Osteocyte (in vitro differentiated cells): Measurements from ENCODE around the gene DYNC1I1. TPM values are rescaled to one million over a fixed set of nuclear protein-coding genes. Genes with fewer than 3 reads are reported as not detected.

Source experiments
- DNase-seq: peaks from one replicate; pipeline ENCODE4 v3.0.0; 2021; ENCODE audit warnings: mixed read lengths; ENCODE audit not compliant: unreplicated experiment; ENCODE audit errors: extremely low spot score
- H3K27ac Mint-ChIP-seq: one replicate; pipeline ENCODE4 v1.8.0; 2021; ENCODE audit warnings: mild to moderate bottlenecking, mixed read lengths; ENCODE audit not compliant: unreplicated experiment
- H3K27me3 Mint-ChIP-seq: one replicate; pipeline ENCODE4 v1.8.0; 2021; ENCODE audit warnings: mixed read lengths; ENCODE audit not compliant: unreplicated experiment
- H3K36me3 Mint-ChIP-seq: one replicate; pipeline ENCODE4 v1.8.0; 2021; ENCODE audit warnings: mixed read lengths; ENCODE audit not compliant: unreplicated experiment
- H3K4me1 Mint-ChIP-seq: one replicate; pipeline ENCODE4 v1.8.0; 2021; ENCODE audit warnings: mixed read lengths; ENCODE audit not compliant: unreplicated experiment
- H3K4me3 Mint-ChIP-seq: one replicate; pipeline ENCODE4 v1.8.0; 2021; ENCODE audit warnings: mild to moderate bottlenecking, moderate library complexity, mixed read lengths; ENCODE audit not compliant: unreplicated experiment
- H3K9me3 Mint-ChIP-seq: one replicate; pipeline ENCODE4 v1.8.0; 2021; ENCODE audit warnings: mixed read lengths; ENCODE audit not compliant: unreplicated experiment
- total RNA-seq: library from RNA; stranded (reverse); gene quantifications from 2 replicates; pipeline ENCODE4 v1.2.1, GENCODE V29; 2021
- TF ChIP-seq, protein P1 (sequence below): fragments of 200-600 bp; sonication (generic); IDR thresholded peaks from 2 replicates; pipeline ENCODE4 v1.5.0; 2021; ENCODE audit warnings: antibody characterized with exemption, mild to moderate bottlenecking, moderate library complexity

The DYNC1I1 gene
- total RNA-seq, 1 donor from 2014 or later: 43.3 TPM

DNA sequence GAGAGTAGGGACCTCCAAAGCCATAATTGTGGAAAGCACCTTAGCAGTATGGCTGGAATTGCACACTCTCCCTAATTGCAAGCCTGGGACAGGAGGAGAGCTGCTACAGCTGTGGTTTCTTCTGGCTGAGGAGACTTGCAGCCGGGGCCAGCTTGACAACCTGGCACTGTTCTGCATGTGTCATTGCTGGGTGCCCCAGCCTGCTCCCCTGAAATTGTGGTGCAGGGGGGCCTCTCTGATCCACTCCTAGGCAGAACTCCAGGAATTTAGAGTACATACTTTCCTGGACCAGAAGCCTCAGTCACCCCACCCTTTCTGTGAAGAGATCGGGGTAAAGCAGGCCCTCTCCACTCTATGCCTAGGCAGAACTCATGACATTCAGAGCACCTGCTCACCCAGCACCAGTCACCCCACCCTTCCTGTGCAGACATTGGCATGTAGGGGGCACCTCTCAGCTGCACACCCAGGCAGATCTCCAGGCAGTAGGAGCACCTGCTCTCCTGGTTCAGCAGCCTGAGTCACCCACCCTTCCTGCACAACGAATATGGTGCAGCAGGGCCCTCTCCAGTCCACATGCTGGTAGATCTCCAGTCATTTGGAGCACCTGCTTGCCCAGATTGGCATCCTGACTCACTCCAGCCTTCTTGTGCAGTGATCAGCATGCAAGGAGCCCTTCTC lies 34.4 kb upstream of the DYNC1I1 start:
- peaks cover 13% of the 10 kb centered on the region for H3K27me3 Mint-ChIP-seq
- no peak for DNase-seq
- no peaks in the 10 kb centered on the region for H3K9me3 Mint-ChIP-seq
- H3K4me3 Mint-ChIP-seq: no peak overlapping the region
- H3K4me1 Mint-ChIP-seq: no peaks in the 10 kb centered on the region
- no peaks in the 10 kb centered on the region for H3K36me3 Mint-ChIP-seq
- TF ChIP-seq, protein P1, sequence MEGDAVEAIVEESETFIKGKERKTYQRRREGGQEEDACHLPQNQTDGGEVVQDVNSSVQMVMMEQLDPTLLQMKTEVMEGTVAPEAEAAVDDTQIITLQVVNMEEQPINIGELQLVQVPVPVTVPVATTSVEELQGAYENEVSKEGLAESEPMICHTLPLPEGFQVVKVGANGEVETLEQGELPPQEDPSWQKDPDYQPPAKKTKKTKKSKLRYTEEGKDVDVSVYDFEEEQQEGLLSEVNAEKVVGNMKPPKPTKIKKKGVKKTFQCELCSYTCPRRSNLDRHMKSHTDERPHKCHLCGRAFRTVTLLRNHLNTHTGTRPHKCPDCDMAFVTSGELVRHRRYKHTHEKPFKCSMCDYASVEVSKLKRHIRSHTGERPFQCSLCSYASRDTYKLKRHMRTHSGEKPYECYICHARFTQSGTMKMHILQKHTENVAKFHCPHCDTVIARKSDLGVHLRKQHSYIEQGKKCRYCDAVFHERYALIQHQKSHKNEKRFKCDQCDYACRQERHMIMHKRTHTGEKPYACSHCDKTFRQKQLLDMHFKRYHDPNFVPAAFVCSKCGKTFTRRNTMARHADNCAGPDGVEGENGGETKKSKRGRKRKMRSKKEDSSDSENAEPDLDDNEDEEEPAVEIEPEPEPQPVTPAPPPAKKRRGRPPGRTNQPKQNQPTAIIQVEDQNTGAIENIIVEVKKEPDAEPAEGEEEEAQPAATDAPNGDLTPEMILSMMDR: no peak
- H3K27ac Mint-ChIP-seq: no peak overlapping the region

- peaks cover 7% of the 10 kb centered on the region for H3K9me3 Mint-ChIP-seq
- no peak overlapping the region for H3K27ac Mint-ChIP-seq
- no peaks in the 10 kb centered on the region for H3K36me3 Mint-ChIP-seq
These were observed 23.3 kb upstream of the DYNC1I1 start for GRCh38 chr7:95749044-95749443.

GRCh38 chr7:95749515-95749914 lies 22.8 kb upstream of the DYNC1I1 start:
- Mint-ChIP-seq H3K4me1 (no peaks in the 10 kb centered on the region), H3K27me3 (peaks cover 24% of the 10 kb centered on the region), H3K9me3 (peaks cover 7% of the 10 kb centered on the region), H3K36me3 (no peaks in the 10 kb centered on the region), H3K4me3 (no peak overlapping the region), H3K27ac (no peak overlapping the region)
- TF ChIP-seq, protein P1: no peak
- DNase-seq: no peak

More at GRCh38 chr7:95749044-95749443, 23.3 kb upstream of the DYNC1I1 start:
- peaks cover 24% of the 10 kb centered on the region for H3K27me3 Mint-ChIP-seq
- TF ChIP-seq, protein P1: no peak
- no peak for DNase-seq
- H3K4me3 Mint-ChIP-seq: no peak overlapping the region
- H3K4me1 Mint-ChIP-seq: no peaks in the 10 kb centered on the region

DNA sequence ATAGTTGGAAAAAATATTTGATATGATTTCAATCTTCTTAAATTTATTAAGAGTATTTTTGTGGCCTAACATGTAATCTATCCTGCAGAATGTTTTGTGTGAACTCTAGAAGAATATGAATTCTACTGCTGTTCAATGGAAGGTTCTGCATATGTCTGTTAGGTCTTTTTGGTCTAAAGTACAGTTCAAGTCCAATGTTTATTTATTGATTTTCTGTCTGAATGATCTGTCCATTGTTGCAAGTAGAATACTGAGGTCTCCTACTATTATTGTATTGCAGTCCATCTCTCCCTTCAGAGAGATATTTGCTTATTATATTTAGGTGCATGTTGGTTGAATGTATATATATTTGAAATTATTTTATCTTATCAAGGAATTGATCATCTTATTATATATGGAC lies 18.9 kb upstream of the DYNC1I1 start:
- Mint-ChIP-seq H3K27me3 (peaks cover 18% of the 10 kb centered on the region), H3K4me1 (peaks cover 10% of the 10 kb centered on the region), H3K9me3 (peaks cover 7% of the 10 kb centered on the region), H3K36me3 (no peaks in the 10 kb centered on the region), H3K4me3 (no peak overlapping the region), H3K27ac (no peak overlapping the region)
- TF ChIP-seq, protein P1: no peak
- no peak for DNase-seq

DNA sequence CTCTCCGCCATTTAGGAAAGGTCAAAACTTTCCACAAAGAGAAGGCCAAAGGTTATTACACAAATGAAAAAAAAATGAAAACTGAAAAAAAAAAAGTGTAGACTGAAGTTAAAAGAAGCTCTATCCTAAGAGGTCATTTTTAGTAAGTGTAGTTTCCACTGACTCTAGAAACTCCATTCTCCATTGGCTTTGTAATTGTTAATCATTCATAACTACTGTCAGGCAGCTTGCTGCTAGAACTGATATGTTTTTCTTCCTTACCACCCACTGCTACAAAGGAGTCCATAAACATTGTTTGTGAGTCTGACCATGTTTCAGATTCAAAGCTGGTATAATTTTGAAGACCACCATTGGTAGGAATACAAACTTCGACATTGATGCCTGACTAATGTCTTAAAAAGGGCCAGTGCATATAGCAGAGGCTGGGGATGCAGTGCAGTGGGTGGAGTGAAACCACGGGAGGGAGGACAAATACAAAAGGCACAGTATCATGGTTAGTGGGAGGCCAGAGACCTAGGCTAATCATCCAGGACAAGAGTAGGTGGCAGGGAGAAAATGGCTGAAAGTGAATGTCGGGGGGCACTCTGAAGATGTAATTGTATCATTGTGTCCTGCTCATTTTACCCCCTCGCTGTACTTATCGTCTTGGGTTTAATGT lies 16.9 kb upstream of the DYNC1I1 start:
- TF ChIP-seq, protein P1: no peak
- Mint-ChIP-seq H3K27me3 (peaks cover 13% of the 10 kb centered on the region), H3K9me3 (peaks cover 7% of the 10 kb centered on the region), H3K4me3 (no peak overlapping the region), H3K36me3 (no peaks in the 10 kb centered on the region), H3K4me1 (peaks cover 11% of the 10 kb centered on the region), H3K27ac (no peak overlapping the region)
- DNase-seq: no peak
